ENCODE data around the gene CAMK2B. TPM values are rescaled to one million over a fixed set of nuclear protein-coding genes. Genes with fewer than 3 reads are reported as not detected.

Gene CAMK2B
- total RNA-seq, 1 experiment from 2014 or later, result 0.34 TPM

- no peaks in the 10 kb centered on the region for H3K4me1 ChIP-seq (ENCODE audit: control insufficient read depth in 1 of 2, insufficient read depth in 2 of 2, low read length in 2 of 2)
- no peaks in the 10 kb centered on the region for H3K9me2 ChIP-seq (ENCODE audit: insufficient read depth)
- no peak for DNase-seq (ENCODE audit: low read depth, low spot score)
- no peak overlapping the region for H3K27ac ChIP-seq (ENCODE audit: low read depth, low read length)
- H2AFZ ChIP-seq (ENCODE audit: low read depth, low read length, poor library complexity, severe bottlenecking), result no peak overlapping the region
- no peaks in the 10 kb centered on the region for H3K9me3 ChIP-seq (ENCODE audit: control insufficient read depth in 1 of 2, insufficient read depth in 1 of 2, low read depth in 1 of 2, low read length in 2 of 2)
- no peak overlapping the region for H3K4me3 ChIP-seq (replicated peaks in 1 of 2; ENCODE audit: low read depth in 1 of 2, low read length in 2 of 2)
- H3K79me2 ChIP-seq (ENCODE audit: insufficient read depth, low read length), result no peaks in the 10 kb centered on the region
- H3K4me2 ChIP-seq (ENCODE audit: low read length), result no peak overlapping the region
- CTCF ChIA-PET, result no interaction called here
- POLR2A ChIA-PET, result no interaction called here
- H4K20me1 ChIP-seq (ENCODE audit: insufficient read depth), result no peaks in the 10 kb centered on the region
- TF ChIP-seq EZH2phosphoT487 (IDR thresholded peaks at IDR 0.05; ENCODE audit: borderline replicate concordance), result no peak
- no peak for TF ChIP-seq FOSL1 (IDR thresholded peaks at IDR 0.05; ENCODE audit: low read depth)
- no peak for TF ChIP-seq RAD21 (IDR thresholded peaks at IDR 0.05; ENCODE audit: low read depth)
- no peak for TF ChIP-seq YY1 (IDR thresholded peaks at IDR 0.05; ENCODE audit: extremely low read depth, insufficient replicate concordance, low read depth, low read length)
- no peak for TF ChIP-seq CBX3 (IDR thresholded peaks at IDR 0.05; ENCODE audit: low read depth)
- no peak for TF ChIP-seq SIN3A (IDR thresholded peaks at IDR 0.05; ENCODE audit: low read depth)
- no peak for TF ChIP-seq ZFX (IDR thresholded peaks at IDR 0.05)
- TF ChIP-seq EZH2 (IDR thresholded peaks at IDR 0.05), result no peak
- no peak for TF ChIP-seq REST (IDR thresholded peaks at IDR 0.05; ENCODE audit: low read depth)
- no peak for TF ChIP-seq MAX (IDR thresholded peaks at IDR 0.05)
- no peak for TF ChIP-seq JUND (IDR thresholded peaks at IDR 0.05)
- no peak for TF ChIP-seq ZBTB33 (IDR thresholded peaks at IDR 0.05; ENCODE audit: extremely low read depth, insufficient replicate concordance, low read length)
- no peak for TF ChIP-seq ATF3 (IDR thresholded peaks at IDR 0.05)
- no peak for TF ChIP-seq CEBPB (IDR thresholded peaks at IDR 0.05; ENCODE audit: low read depth)
- TF ChIP-seq CTCF (IDR thresholded peaks at IDR 0.05 in 2 of 3, conservative IDR thresholded peaks at IDR 0.05 in 1 of 3; ENCODE audit: borderline replicate concordance in 1 of 3, insufficient read depth in 1 of 3, low read depth in 2 of 3, low read length in 2 of 3), result no peak
- TF ChIP-seq POLR2AphosphoS5 (IDR thresholded peaks at IDR 0.05; ENCODE audit: low read depth, low read length), result no peak
- TF ChIP-seq ZNF274 (IDR thresholded peaks at IDR 0.05; ENCODE audit: low read depth, low read length), result no peak
- no peak for TF ChIP-seq POLR2A (IDR thresholded peaks at IDR 0.05; ENCODE audit: borderline replicate concordance, extremely low read depth, insufficient read depth, insufficient read length)
- intact Hi-C loops (cut with micrococcal nuclease), result no loop called here
- RAD21 ChIA-PET (ENCODE audit: low non-redundant PET in 1 of 2, low total read pairs in 2 of 2, uncharacterized antibody in 2 of 2, unreplicated experiment in 2 of 2), result no interaction called here
- no TSS peak for BruUV-seq (replicated peaks)
- ATAC-seq, result no peak
- H3K36me3 ChIP-seq (ENCODE audit: control insufficient read depth in 1 of 2, insufficient read depth in 2 of 2, low read length in 2 of 2), result no peaks in the 10 kb centered on the region
- H3K9ac ChIP-seq (ENCODE audit: low read length), result no peak overlapping the region
- no peaks in the 10 kb centered on the region for H3K27me3 ChIP-seq (ENCODE audit: insufficient read depth, low read length)
Observed at GRCh38 chr7:44329081-44329480, 3.7 kb upstream of the CAMK2B start.
